Esophagus muscularis mucosa (tissue), 3 donors: Measurements from ENCODE around the gene CCDC80.

Source experiments
- POLR2AphosphoS5 ChIP-seq, 2 donors: sonication (generic); formaldehyde crosslinking; IDR thresholded peaks; one replicate each; pipeline ENCODE4 v1.6.1; 2017; ENCODE audit warnings: antibody characterized with exemption in 2 of 2
- TF ChIP-seq, protein P1 (sequence below), 3 experiments: fragments of 200-600 bp in 2 of 3; fragments of 450-650 bp in 1 of 3; sonication (generic) in 2 of 3; IDR thresholded peaks; one replicate each; pipeline ENCODE4 v1.5.1; 2017 to 2019; ENCODE audit warnings: antibody characterized with exemption in 3 of 3, mild to moderate bottlenecking in 2 of 3, moderate library complexity in 1 of 3

DNA sequence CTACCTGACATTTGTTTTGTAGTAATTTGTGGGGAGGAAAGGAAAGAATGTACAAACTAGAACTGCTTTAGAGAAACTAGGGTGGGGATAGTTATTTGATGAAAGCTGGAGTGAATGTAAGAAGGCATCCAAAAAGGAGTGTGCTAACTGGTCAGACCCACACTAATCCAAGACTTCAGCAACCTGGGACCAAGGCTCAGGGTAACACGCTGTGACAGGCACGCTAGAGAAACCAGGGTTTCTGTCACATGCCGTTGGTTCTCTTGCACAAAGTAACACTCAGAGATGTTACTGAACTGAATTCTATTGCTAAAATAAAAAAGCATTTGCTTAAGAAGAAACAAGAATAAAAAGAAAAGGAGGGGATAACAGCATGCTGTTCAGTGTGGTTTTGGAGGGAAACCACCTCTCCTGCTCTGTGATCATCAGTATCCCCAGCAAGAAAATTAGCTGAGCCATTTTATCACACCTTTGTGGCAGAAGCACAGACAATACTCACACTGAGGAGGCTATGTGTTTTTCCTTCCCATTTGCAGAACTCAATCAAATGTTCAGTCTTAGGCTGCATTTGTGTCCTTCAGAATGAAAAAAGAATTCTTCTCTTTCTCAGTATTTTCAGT is 2.8 kb upstream of the CCDC80 start:
- TF ChIP-seq, protein P1, sequence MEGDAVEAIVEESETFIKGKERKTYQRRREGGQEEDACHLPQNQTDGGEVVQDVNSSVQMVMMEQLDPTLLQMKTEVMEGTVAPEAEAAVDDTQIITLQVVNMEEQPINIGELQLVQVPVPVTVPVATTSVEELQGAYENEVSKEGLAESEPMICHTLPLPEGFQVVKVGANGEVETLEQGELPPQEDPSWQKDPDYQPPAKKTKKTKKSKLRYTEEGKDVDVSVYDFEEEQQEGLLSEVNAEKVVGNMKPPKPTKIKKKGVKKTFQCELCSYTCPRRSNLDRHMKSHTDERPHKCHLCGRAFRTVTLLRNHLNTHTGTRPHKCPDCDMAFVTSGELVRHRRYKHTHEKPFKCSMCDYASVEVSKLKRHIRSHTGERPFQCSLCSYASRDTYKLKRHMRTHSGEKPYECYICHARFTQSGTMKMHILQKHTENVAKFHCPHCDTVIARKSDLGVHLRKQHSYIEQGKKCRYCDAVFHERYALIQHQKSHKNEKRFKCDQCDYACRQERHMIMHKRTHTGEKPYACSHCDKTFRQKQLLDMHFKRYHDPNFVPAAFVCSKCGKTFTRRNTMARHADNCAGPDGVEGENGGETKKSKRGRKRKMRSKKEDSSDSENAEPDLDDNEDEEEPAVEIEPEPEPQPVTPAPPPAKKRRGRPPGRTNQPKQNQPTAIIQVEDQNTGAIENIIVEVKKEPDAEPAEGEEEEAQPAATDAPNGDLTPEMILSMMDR (IDR thresholded peaks at IDR 0.05) = no peak
- TF ChIP-seq POLR2AphosphoS5 (IDR thresholded peaks at IDR 0.05) = no peak
